Renal cortex interstitium (tissue), 11 donors: ENCODE measurements around the gene NEB. TPM values are rescaled to one million over a fixed set of nuclear protein-coding genes. Genes with fewer than 3 reads are reported as not detected.
"Not testable (repeated sequence)": the region's sequence is repeated elsewhere in the genome, so short reads cannot be mapped to it uniquely, and the experiment has no call there.

ENCODE experiments used
- DNase-seq, 11 donors: peaks; one replicate each; pipeline ENCODE4 v3.0.0-alpha.2; 2013; ENCODE audit warnings: low read depth in 9 of 11, low spot score in 4 of 11; ENCODE audit errors: extremely low read depth in 1 of 11
- polyA plus RNA-seq, 3 donors: library from polyadenylated mRNA; unstranded; fragments of 120-200 nt; gene quantifications; one replicate each; pipeline ENCODE4 v1.2.1, GENCODE V29; 2013; ENCODE audit not compliant: insufficient read length in 3 of 3

The NEB gene
- polyA plus RNA-seq, 3 donors = 13.8 to 22.1 (median 17.5) TPM

DNA sequence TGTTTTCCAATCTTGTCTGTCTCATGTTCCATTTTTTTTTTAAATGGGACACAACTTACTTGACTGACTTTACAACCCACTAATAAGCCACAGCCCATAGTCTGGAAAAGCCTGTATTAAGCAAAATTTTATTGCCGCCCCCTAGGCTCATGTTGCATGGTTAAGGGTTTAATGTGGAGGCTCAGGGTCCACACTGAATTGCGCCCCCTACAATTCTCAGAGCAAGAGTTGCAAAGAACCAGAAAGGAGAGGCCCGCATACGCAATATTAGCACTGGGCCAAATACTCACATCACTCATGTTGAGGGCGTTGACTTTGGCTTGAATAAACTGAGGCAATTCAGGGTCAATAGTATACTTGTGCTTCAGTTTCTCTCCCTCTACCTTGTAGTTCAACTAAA lies 65.5 kb downstream of the NEB start:
- DNase-seq = no peak

GRCh38 chr2:151665959-151666358 lies 68.3 kb downstream of the NEB start:
- DNase-seq = no peak

GRCh38 chr2:151664520-151664919 lies 69.8 kb downstream of the NEB start:
- no peak for DNase-seq

DNA sequence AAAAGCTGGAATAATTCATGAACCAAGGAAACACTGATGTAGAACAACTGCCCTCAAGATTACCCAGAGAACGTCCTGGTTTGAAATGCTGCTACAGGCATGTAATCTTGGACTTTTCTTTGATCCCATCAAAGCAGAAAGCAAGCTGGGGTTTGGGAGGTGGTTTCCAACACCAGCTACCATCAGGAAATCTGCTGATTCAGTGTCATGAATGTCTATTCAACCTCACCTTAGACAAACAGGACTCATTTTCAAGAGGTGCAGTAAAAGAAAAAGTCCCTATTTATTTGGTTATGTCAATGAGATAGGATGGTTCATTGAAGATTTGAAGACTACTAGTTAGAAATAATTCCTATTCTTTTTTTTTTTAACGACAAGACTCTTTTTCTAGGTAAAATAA lies 72.7 kb downstream of the NEB start:
- DNase-seq = no peak

GRCh38 chr2:151658081-151658480 lies 76.2 kb downstream of the NEB start:
- no peak for DNase-seq

GRCh38 chr2:151657667-151658076 lies 76.6 kb downstream of the NEB start:
- DNase-seq = no peak

GRCh38 chr2:151655663-151656398 lies 78.4 kb downstream of the NEB start:
- DNase-seq = no peak

DNA sequence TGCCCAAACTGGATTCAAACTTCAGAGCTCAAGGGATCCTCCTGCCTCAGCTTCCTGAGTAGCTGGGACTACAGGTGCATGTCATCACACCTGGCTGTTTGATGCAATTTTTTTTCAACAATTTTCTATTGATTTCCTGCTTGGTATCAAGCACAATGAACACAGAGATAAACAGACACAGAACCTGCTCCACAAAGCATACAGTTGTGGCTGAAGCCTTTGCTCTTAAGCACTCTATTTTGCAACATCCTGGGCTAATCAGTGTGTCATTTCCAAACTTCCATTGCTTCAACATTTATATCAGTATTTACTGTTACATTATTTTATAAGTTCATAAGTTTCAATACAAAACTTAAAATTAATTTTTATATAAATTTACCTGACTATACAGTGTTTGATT lies 79.4 kb downstream of the NEB start:
- no peak for DNase-seq

DNA sequence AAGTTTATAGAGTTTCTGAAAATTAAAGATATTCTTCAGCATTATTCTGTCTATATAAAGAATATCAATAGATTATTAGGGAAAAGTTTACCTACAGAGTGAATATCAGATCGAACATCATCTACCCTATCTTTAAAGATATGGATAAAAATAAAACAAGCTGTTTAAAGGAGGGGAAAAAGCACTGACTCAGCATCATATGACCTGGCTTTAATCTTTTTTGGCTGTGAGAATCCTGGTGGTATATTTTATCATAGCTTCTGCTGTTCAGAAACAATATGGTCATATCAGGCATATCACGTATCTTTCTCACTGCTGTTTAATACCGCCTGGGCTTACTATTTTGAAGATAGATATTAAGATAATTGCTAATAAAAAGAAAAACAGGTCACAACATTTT lies 80.2 kb downstream of the NEB start:
- no peak for DNase-seq

- no peak for DNase-seq
Measured at GRCh38 chr2:151651274-151651673, 83.0 kb downstream of the NEB start.

DNA sequence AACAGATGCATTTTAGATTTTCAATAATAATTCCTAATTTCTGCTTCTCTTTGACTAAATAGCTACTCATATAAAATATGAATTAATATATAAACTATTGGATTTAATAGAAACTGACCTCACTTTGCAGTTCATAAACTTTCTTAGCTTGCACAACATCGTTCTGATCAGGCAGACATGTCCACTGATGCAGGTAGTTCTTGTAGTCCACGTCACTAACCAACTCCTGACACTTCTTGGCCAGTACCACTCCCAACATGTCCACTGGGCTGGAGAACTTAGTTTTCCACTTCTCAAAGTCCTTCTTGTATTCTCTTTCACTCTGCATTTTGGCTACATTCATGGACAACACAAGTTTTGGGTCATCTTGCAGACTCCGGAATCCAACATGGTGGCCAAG lies 83.8 kb downstream of the NEB start:
- no peak for DNase-seq

- DNase-seq = no peak
Measured at GRCh38 chr2:151649966-151650365, 84.3 kb downstream of the NEB start.

- DNase-seq = no peak
Measured at GRCh38 chr2:151649400-151649799, 84.9 kb downstream of the NEB start.

- DNase-seq = not testable (repeated sequence)
Measured at GRCh38 chr2:151646512-151646911, 87.8 kb downstream of the NEB start.

- DNase-seq = no peak
Measured at GRCh38 chr2:151644580-151644979, 89.7 kb downstream of the NEB start.

- not testable (repeated sequence) for DNase-seq
Measured at GRCh38 chr2:151641895-151642294, 92.4 kb downstream of the NEB start.

GRCh38 chr2:151640087-151640486 lies 94.2 kb downstream of the NEB start:
- DNase-seq = no peak

GRCh38 chr2:151638990-151639389 lies 95.3 kb downstream of the NEB start:
- no peak for DNase-seq

DNA sequence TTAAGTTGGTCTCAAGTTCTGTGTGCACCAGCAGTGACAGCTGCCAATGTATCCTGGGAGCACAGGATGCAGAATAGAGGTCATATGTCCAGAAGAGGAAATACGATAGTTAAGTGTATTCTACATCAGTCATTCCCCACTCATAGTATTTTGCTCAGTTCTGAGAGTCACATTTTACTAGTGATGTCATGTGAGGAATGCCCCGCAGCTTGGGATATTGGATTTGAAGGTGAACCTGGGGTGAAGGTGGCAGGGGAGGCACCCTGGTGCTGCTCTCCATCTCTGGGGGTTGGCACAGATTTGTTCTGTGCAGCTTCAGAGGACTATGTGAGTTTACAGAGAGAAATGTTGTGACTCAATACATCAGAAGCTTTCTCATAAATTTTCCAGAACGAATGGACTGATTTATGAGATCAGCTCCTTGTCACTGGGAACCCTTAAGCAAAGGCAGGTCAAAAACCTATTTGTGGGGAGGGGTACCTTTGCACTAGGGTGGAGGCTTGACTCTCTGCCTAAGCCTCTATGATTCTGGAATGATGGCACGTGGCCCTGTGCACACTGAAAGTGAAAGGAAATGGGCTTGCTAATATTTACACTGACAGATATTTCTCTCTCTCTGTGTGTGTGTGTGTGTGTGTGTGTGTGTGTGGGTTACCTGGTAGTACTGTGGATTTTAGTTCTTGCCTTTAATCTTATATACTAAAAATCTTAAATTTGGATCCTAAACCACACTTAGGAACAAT lies 95.9 kb downstream of the NEB start:
- DNase-seq = no peak

DNA sequence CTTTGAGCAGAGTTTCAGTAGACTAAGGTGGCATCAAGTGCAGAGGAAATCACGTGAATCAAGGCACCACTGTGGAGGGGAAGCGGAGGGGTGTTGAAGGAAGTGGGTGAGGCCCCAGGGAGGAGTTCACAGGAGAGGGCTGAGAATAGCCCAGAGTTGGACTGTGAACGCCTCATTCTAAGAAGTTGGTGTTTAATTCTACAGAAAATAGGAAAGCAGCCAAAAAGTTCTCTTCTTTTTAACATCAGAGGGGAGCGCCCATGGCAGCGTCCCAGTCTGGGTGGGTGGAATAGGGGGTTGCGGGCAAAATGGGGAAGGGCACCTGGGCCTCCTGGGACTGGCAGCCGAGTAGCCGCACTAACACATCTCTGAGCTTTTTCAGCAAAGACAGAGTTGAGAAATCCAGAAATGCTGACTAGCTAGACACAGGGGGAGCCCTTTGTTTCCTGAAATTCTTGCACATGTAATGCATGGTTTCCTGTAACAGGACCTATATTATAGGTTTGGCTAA lies 97.0 kb downstream of the NEB start:
- peak in 1 of 11 donors; percentile 24 for DNase-seq
